NCI-H2171 (cell line): ENCODE results near the gene SPN.
"Not testable (repeated sequence)": the region's sequence is repeated elsewhere in the genome, so short reads cannot be mapped to it uniquely, and the experiment has no call there.

Experiments
- DNase-seq: peaks from one replicate; lab custom pipeline; 2025; lab: John Stamatoyannopoulos, UW

The SPN gene

DNA sequence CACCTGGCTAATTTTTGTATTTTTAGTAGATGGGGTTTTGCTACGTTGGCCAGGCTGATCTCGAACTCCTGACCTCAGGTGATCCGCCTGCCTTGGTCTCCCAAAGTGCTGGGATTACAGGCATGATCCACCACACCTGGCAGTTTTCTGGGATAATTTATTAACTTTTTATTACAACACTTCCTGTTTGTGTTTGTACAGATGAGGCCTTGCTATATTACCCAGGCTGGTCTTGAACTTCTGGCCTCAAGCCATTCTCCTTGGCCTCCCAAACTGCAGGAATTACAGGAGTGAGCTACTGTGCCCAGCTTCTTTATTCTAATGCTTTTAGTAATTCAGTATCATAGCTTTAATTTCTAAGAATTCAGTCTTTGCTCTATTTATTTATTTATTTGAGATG, 16.1 kb upstream of the SPN start:
- no peak for DNase-seq

- no peak for DNase-seq
Observed at GRCh38 chr16:29649588-29650494, 13.2 kb upstream of the SPN start.

- no peak for DNase-seq
Observed at GRCh38 chr16:29650771-29651170, 12.3 kb upstream of the SPN start.

DNA sequence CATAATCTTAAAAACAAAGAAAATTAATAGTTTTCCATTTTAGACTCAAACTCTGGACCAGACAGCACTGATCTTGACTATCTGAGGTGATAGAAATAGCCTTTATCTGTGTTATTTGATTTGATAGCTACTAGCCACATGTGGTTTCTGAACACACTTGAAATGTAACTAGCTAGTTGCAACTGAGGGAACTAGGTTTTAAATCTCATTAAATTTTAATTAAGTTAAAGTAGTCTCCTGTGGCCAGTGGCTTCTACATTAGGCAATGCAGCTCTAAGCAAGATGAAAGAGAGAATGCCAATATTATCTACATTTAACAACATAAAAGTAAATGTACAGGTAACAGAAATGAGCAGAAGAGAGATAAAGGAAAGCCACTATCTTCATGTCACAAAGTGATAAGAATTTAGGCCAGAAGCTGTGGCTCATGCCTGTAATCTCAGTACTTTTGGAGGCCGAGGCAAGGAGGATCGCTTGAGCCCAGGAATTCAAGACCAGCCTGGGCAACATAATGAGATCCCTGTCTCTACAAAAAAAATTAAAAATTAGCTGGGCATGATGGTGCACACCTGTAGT, 11.2 kb upstream of the SPN start:
- DNase-seq: no peak

- DNase-seq: no peak
Observed at GRCh38 chr16:29653471-29653870, 9.6 kb upstream of the SPN start.

GRCh38 chr16:29653890-29654289, 9.2 kb upstream of the SPN start:
- DNase-seq: not testable (repeated sequence)

- DNase-seq: no peak
Observed at GRCh38 chr16:29656688-29657523, 6.1 kb upstream of the SPN start.

- no peak for DNase-seq
Observed at GRCh38 chr16:29658705-29659104, 4.3 kb upstream of the SPN start.

GRCh38 chr16:29662000-29662728, 883 bp upstream of the SPN start:
- no peak for DNase-seq

DNA sequence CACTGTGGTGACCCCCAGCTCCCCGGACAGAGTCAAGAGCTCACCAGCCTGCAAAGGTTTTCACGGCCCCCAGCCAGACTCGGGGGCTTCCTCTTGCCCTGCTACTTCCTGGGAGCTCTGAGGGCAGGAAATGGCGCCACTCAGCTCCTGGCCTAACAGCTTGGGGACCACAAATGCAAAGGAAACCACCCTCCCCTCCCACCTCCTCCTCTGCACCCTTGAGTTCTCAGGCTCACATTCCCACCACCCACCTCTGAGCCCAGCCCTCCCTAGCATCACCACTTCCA, 375 bp upstream of the SPN start:
- no peak for DNase-seq

DNA sequence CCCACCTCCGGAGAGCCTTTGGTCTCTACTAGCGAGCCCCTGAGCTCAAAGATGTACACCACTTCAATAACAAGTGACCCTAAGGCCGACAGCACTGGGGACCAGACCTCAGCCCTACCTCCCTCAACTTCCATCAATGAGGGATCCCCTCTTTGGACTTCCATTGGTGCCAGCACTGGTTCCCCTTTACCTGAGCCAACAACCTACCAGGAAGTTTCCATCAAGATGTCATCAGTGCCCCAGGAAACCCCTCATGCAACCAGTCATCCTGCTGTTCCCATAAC, 702 bp downstream of the SPN start:
- no peak for DNase-seq

DNA sequence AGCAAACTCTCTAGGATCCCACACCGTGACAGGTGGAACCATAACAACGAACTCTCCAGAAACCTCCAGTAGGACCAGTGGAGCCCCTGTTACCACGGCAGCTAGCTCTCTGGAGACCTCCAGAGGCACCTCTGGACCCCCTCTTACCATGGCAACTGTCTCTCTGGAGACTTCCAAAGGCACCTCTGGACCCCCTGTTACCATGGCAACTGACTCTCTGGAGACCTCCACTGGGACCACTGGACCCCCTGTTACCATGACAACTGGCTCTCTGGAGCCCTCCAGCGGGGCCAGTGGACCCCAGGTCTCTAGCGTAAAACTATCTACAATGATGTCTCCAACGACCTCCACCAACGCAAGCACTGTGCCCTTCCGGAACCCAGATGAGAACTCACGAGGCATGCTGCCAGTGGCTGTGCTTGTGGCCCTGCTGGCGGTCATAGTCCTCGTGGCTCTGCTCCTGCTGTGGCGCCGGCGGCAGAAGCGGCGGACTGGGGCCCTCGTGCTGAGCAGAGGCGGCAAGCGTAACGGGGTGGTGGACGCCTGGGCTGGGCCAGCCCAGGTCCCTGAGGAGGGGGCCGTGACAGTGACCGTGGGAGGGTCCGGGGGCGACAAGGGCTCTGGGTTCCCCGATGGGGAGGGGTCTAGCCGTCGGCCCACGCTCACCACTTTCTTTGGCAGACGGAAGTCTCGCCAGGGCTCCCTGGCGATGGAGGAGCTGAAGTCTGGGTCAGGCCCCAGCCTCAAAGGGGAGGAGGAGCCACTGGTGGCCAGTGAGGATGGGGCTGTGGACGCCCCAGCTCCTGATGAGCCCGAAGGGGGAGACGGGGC, 1.3 kb downstream of the SPN start:
- no peak for DNase-seq

- DNase-seq: no peak
Observed at GRCh38 chr16:29665294-29666077, 2.4 kb downstream of the SPN start.

DNA sequence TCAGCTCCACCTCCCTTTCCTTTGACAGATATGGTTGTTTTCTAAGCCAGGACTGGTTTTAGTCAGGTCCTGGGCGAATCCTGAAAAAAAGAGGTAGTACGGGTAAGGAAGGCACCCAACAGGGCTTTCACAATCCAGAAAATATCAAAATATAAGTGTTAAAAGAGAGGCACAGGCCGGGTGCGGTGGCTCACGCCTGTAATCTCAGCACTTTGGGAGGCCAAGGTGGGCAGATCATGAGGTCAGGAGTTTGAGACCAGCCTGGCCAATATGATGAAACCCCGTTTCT, 4.2 kb downstream of the SPN start:
- DNase-seq: not testable (repeated sequence)

- DNase-seq: no peak
Observed at GRCh38 chr16:29667755-29668154, 4.7 kb downstream of the SPN start.

DNA sequence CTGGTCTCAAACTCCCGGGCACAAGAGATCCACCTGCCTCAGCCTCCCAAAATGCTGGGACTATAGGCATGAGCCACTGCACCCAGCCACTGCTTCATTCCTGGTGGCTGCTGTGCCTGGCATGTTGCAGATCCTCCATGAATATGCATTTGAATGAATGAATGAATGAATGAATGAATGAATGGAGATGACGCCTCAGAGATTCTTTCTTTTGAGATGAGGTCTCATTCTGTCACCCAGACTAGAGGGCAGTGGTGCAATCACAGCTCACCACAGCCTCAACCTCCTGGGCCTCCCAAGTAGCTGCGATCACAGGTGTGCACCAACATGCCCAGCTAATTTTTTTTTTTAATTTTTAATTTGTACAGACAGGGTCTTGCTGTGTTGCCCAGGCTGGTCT, 5.2 kb downstream of the SPN start:
- no peak for DNase-seq

GRCh38 chr16:29673501-29673900, 10.5 kb downstream of the SPN start:
- no peak for DNase-seq

DNA sequence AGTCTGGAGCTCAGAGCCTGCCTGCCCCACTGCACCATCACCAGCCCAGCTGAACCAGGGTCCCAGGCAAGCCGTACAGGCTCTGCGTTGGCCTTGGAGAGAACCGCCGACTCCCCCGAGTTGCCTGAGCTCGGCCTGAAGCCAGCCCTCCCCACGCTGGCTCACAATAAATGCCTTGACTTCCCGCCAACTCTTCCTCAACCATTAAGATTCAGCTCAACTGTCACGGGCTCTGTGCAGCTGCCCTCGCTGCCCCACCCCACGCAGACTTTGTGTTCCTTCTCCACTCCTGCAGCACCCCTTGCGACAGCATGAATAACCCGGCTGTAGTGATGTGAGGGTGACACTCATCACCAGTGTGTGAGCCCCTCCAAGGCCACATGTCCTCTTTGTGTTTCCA, 11.1 kb downstream of the SPN start:
- DNase-seq: no peak

DNA sequence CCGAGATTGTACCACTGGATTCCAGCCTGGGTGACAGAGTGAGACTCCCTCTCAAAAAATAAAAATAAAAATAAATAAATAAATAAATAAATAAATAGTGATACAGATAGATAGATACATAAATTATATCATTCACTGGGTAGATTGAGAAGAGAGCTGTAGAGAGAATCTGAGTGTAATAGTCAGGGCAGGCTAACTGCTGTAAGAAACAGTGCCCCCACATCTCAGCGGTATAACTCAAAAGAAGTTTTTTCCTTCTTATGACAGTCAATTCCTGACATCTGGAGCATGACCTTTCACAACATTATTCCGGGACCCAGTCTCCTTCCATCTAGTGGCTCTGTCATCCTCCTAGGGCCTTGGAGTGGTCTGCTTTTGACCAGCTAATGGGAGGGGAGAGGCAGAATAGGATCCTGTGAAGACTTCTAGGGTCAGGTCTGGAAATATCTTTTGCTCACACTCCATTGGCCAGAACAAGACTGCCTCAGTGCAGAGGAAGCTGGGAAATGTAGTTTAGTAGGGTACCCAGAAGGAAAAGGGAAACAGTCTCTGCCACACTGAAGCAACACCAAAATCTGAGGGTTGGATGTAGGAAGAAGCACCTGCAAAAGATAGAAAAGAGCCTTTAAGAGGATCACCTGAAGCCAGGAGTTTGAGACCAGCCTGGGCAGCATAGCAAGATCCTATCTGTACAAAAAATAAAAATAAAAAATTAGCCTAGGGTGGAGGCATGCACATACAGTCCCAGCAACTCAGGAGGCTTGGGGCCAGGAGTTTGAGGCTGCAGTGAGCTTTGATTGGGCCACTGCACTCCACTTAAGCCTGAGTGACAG, 13.0 kb downstream of the SPN start:
- no peak for DNase-seq
